ENCODE data around the gene IL17B. TPM values are rescaled to one million over a fixed set of nuclear protein-coding genes. Genes with fewer than 3 reads are reported as not detected.

Gene IL17B
- total RNA-seq, 4 donors from 2014 or later = not detected

DNA sequence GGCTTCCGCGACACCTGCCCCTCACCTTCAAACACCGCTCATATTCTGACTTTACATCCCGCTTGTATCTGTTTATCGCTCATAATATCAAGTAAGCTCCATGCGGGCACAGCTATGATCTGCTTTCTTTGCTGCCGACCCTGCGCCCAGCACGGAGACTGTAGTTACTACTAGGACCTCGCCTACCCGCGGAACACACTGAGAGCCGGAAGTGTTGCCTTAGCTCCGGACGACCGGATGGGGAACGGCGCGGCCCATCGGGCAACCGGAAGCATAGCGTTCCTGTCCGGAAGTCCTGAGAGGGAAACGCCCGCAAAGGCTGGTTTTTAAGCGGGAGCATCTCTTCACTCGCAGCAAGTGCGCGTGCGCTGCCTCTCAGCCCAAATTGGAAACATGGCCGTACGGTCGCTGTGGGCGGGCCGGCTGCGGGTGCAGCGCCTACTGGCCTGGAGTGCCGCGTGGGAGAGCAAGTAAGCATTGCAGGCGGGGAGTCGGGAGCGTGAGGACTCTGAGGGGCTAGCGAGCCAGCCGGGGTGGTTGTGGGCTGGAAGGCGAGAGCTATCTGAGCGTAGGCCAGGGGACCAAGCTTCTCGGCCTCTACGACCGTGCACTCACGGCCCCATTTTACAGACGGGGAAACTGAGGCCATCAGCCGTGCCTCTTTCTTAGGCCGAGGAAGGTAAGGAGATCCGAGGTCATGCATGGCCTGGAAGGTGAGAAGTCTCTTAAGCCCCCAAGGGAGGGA, 33.8 kb downstream of the IL17B start, which contains the start of gene GRPEL2:
Gene GRPEL2 (plus strand): TSS at position 353 of the 745 bp plus-strand sequence. CDS start 41 bp downstream, at position 394.
- Histone ChIP-seq H3K27ac (peak within 1 kb of the TSS; percentile 64 to 82 (median 82)), H3K4me1 (peaks cover 0 to 21% (median 2%) of the 10 kb centered on the region in 4 donors), H3K27me3 (no peaks in the 10 kb centered on the region), H3K9me3 (no peaks in the 10 kb centered on the region), H3K4me3 (peak within 1 kb of the TSS; percentile 67 to 95 (median 76)), H3K36me3 (peaks cover 0 to 24% (median 0%) of the 10 kb centered on the region in 3 donors)
- TF ChIP-seq, protein P1, sequence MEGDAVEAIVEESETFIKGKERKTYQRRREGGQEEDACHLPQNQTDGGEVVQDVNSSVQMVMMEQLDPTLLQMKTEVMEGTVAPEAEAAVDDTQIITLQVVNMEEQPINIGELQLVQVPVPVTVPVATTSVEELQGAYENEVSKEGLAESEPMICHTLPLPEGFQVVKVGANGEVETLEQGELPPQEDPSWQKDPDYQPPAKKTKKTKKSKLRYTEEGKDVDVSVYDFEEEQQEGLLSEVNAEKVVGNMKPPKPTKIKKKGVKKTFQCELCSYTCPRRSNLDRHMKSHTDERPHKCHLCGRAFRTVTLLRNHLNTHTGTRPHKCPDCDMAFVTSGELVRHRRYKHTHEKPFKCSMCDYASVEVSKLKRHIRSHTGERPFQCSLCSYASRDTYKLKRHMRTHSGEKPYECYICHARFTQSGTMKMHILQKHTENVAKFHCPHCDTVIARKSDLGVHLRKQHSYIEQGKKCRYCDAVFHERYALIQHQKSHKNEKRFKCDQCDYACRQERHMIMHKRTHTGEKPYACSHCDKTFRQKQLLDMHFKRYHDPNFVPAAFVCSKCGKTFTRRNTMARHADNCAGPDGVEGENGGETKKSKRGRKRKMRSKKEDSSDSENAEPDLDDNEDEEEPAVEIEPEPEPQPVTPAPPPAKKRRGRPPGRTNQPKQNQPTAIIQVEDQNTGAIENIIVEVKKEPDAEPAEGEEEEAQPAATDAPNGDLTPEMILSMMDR (IDR thresholded peaks at IDR 0.05) = peak in 1 of 6 experiments; percentile 8
- TF ChIP-seq POLR2A (IDR thresholded peaks at IDR 0.05) = peak; percentile 69 to 70
- DNase-seq = peak; percentile 89 to 97 (median 91)

DNA sequence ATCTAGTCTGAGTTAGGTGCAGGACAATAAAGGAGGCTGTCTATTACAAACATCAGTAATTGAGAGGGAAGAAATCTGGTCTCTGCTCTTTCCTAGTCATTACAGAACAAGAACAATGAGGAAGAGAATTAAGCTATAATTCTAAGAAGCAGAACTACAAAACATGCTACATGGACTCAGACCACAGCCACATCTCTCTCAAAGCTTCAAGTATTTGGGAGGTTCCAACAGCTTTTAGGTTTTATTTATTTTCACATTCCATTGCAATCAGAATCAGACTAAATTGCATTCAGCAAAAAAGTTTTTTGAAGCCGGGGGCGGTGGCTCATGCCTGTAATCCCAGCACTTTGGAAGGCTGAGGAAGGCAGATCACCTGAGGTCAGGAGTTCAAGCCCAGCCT, 34.9 kb downstream of the IL17B start:
- no peak for TF ChIP-seq POLR2A (IDR thresholded peaks at IDR 0.05)
- TF ChIP-seq, protein P1 (IDR thresholded peaks at IDR 0.05) = no peak

DNA sequence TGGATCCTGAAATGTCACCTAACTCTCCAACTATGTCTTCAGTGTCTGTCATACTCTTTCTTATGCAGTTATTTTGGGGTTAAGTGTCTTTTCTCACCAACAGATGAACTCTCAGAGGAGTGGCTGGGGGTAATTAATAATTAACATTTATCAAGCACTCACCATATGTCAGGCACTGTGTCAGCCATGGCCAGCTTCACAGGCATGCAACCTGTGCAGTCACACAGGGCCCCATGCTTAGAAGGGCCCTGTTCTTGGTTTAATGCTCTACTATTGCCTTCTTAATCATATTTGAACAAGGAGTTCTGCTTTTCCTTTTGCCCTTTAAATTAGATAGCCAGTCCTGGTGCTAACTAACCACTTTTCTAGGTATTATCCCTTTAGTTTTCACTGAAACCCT, 37.2 kb downstream of the IL17B start:
- H3K36me3 ChIP-seq = no peaks in the 10 kb centered on the region
- H3K27me3 ChIP-seq = no peaks in the 10 kb centered on the region
- TF ChIP-seq, protein P1 (IDR thresholded peaks at IDR 0.05) = no peak
- no peak for TF ChIP-seq POLR2A (IDR thresholded peaks at IDR 0.05)
- H3K9me3 ChIP-seq = no peaks in the 10 kb centered on the region
- no peak overlapping the region for H3K4me3 ChIP-seq
- H3K27ac ChIP-seq = no peak overlapping the region
- DNase-seq = no peak
- H3K4me1 ChIP-seq = peaks cover 0 to 13% (median 2%) of the 10 kb centered on the region in 4 donors

More for the DNA sequence above, 34.9 kb downstream of the IL17B start:
- H3K4me1 ChIP-seq = peaks cover 0 to 21% (median 2%) of the 10 kb centered on the region in 4 donors
- no peak overlapping the region for H3K4me3 ChIP-seq
- H3K36me3 ChIP-seq = peaks cover 0 to 12% (median 0%) of the 10 kb centered on the region in 3 donors
- no peaks in the 10 kb centered on the region for H3K27me3 ChIP-seq
- peak overlapping the region in 1 of 4 donors; percentile 82 for H3K27ac ChIP-seq
- DNase-seq = no peak
- no peaks in the 10 kb centered on the region for H3K9me3 ChIP-seq

DNA sequence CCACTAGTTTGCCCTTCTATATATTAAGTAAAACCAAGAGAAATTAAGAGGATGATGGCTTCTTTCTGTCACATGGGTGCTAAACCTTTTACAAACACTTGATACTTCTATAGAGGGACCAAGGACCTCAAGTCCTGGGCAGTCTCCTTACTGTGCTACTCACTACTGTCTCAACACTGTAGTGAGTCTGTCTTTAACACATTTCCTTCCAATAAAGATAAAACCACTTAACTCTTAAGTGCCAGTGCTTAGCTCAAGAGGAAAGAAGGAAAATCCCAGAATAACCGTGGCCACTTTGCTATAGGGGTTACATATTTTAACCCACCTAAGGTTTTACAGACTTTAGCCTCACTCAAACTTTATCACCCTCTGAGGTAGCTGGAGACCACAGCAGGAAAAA, 38.2 kb downstream of the IL17B start:
- Histone ChIP-seq H3K27me3 (no peaks in the 10 kb centered on the region), H3K36me3 (no peaks in the 10 kb centered on the region), H3K27ac (no peak overlapping the region), H3K4me1 (peaks cover 0 to 7% (median under 1%) of the 10 kb centered on the region in 4 donors), H3K4me3 (no peak overlapping the region), H3K9me3 (no peaks in the 10 kb centered on the region)
- no peak for DNase-seq
- TF ChIP-seq POLR2A (IDR thresholded peaks at IDR 0.05) = no peak
- TF ChIP-seq, protein P1 (IDR thresholded peaks at IDR 0.05) = no peak

DNA sequence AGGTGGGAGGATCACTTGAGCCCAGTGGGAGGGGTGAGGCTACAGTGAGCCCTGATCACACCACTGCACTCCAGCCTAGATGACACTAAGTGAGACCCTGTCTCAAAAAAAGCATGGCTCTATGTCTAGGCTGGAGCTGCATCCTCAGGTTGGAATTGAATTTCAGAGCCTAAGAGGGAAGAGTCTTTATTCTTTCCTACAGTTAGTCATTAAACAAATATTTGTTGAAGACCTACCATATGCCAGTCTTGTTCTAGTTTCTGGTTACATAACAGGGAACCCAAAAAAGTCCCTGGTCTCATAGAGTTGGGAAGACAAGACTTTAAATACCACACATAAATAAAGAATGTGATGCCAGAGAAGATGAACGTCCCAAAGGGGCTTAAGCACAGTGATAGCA, 40.7 kb downstream of the IL17B start:
- H3K9me3 ChIP-seq = no peaks in the 10 kb centered on the region
- TF ChIP-seq POLR2A (IDR thresholded peaks at IDR 0.05) = no peak
- TF ChIP-seq, protein P1 (IDR thresholded peaks at IDR 0.05) = no peak
- H3K4me3 ChIP-seq = no peak overlapping the region

More for the DNA sequence above, 40.7 kb downstream of the IL17B start:
- DNase-seq = no peak
- Histone ChIP-seq H3K27ac (no peak overlapping the region), H3K4me1 (no peaks in the 10 kb centered on the region), H3K36me3 (no peaks in the 10 kb centered on the region), H3K27me3 (no peaks in the 10 kb centered on the region)

All from Peyer's patch (tissue), 4 donors.